Skeletal muscle satellite cell (primary cell): Measurements from ENCODE around the gene NXPH3.

Experiments
- H3K27me3 ChIP-seq: 2 replicates; pipeline ENCODE4 v1.7.0; 2013; ENCODE audit warnings: low read length; ENCODE audit not compliant: control insufficient read depth, insufficient read depth
- H3K36me3 ChIP-seq: 2 replicates; pipeline ENCODE4 v1.7.0; 2013; ENCODE audit warnings: mild to moderate bottlenecking, control low read depth, low read length; ENCODE audit not compliant: insufficient read depth
- H3K4me1 ChIP-seq: 2 replicates; pipeline ENCODE4 v1.7.0; 2013; ENCODE audit warnings: low read length; ENCODE audit not compliant: control insufficient read depth, insufficient read depth
- H3K4me2 ChIP-seq: 2 replicates; pipeline ENCODE4 v1.7.0; 2013; ENCODE audit warnings: mild to moderate bottlenecking, low read length
- H3K4me3 ChIP-seq: 2 replicates; pipeline ENCODE4 v1.7.0; 2013; ENCODE audit warnings: low read length
- H3K9ac ChIP-seq: 2 replicates; pipeline ENCODE4 v1.7.0; 2013; ENCODE audit warnings: mild to moderate bottlenecking, low read depth, low read length, moderate library complexity
- H3K9me3 ChIP-seq: replicated peaks from 2 replicates; pipeline ENCODE4 v1.7.0; 2013; ENCODE audit warnings: mild to moderate bottlenecking, control low read depth, low read length

Gene NXPH3

GRCh38 chr17:49578952-49579500, 3.4 kb downstream of the NXPH3 start:
- Histone ChIP-seq H3K4me1 (peaks cover 31% of the 10 kb centered on the region), H3K27me3 (peaks cover 22% of the 10 kb centered on the region), H3K9me3 (no peaks in the 10 kb centered on the region), H3K9ac (no peak overlapping the region), H3K4me2 (no peak overlapping the region), H3K4me3 (no peak overlapping the region), H3K36me3 (no peaks in the 10 kb centered on the region)

DNA sequence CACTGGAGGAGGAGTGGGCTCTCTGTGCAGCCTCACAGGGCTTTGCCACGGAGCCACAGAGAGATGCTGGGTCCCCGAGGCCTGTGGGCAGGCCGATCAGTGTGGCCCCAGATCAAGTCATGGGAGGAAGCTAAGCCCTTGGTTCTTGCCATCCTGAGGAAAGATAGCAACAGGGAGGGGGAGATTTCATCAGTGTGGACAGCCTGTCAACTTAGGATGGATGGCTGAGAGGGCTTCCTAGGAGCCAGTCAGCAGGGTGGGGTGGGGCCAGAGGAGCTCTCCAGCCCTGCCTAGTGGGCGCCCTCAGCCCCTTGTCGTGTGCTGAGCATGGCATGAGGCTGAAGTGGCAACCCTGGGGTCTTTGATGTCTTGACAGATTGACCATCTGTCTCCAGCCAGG, 3.9 kb downstream of the NXPH3 start:
- H3K36me3 ChIP-seq: no peaks in the 10 kb centered on the region
- H3K4me3 ChIP-seq: no peak overlapping the region
- H3K27me3 ChIP-seq: peaks cover 18% of the 10 kb centered on the region
- no peak overlapping the region for H3K4me2 ChIP-seq
- H3K4me1 ChIP-seq: peaks cover 26% of the 10 kb centered on the region
- no peak overlapping the region for H3K9ac ChIP-seq
- no peaks in the 10 kb centered on the region for H3K9me3 ChIP-seq

- H3K27me3 ChIP-seq: peaks cover 12% of the 10 kb centered on the region
- H3K9ac ChIP-seq: no peak overlapping the region
- no peaks in the 10 kb centered on the region for H3K9me3 ChIP-seq
- H3K36me3 ChIP-seq: no peaks in the 10 kb centered on the region
- no peak overlapping the region for H3K4me2 ChIP-seq
- peaks cover 24% of the 10 kb centered on the region for H3K4me1 ChIP-seq
- H3K4me3 ChIP-seq: no peak overlapping the region
Observed at GRCh38 chr17:49580055-49580721, 4.5 kb downstream of the NXPH3 start.

- no peaks in the 10 kb centered on the region for H3K36me3 ChIP-seq
- H3K9ac ChIP-seq: no peak overlapping the region
- no peak overlapping the region for H3K4me3 ChIP-seq
- peaks cover 10% of the 10 kb centered on the region for H3K27me3 ChIP-seq
- no peaks in the 10 kb centered on the region for H3K9me3 ChIP-seq
- no peak overlapping the region for H3K4me2 ChIP-seq
- peaks cover 19% of the 10 kb centered on the region for H3K4me1 ChIP-seq
Observed at GRCh38 chr17:49580981-49581647, 5.4 kb downstream of the NXPH3 start.

DNA sequence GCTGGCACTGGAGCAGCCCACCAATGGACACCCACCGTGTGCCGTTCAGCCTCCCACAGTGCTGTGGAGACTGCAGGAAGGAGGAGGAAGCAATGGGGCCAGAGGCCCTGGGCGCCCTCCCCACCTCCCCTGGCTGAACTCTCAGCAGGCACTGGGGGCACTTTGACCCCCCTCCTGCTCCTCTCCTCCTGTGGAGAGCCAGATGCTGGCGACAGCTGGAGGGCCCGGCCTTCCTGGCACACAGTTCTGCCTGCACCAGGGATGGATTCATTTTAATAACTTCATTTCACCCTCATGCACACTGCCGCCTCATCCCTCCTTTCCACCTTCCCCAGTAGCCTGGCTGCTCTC, 6.0 kb downstream of the NXPH3 start:
- Histone ChIP-seq H3K4me2 (no peak overlapping the region), H3K9ac (no peak overlapping the region), H3K9me3 (no peaks in the 10 kb centered on the region), H3K4me1 (peaks cover 15% of the 10 kb centered on the region), H3K27me3 (peaks cover 10% of the 10 kb centered on the region), H3K4me3 (no peak overlapping the region), H3K36me3 (no peaks in the 10 kb centered on the region)

GRCh38 chr17:49582055-49582722, 6.5 kb downstream of the NXPH3 start:
- H3K9me3 ChIP-seq: no peaks in the 10 kb centered on the region
- peaks cover 10% of the 10 kb centered on the region for H3K4me1 ChIP-seq
- H3K4me3 ChIP-seq: no peak overlapping the region
- H3K9ac ChIP-seq: no peak overlapping the region
- H3K36me3 ChIP-seq: no peaks in the 10 kb centered on the region
- peaks cover 5% of the 10 kb centered on the region for H3K27me3 ChIP-seq
- no peak overlapping the region for H3K4me2 ChIP-seq

DNA sequence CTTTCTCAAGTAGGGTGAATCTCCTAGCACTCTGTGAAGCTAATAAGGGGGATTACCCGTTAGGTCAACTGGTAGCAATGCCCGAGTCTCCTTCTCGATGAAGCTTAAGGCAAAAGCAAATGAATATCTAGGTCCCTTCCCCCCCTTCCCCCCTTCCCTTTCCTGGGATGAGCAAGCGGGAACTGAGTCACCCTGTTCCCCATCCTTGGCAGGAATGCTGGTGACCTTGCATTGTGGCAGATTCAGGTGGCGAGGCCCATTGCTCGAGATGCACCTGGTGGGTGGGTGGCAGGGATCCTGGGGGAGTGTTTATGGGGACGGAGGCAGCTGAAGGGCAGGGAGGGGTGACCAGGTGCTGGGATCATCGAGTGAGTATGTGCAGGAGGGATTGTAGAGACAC, 7.1 kb downstream of the NXPH3 start:
- Histone ChIP-seq H3K9me3 (no peaks in the 10 kb centered on the region), H3K36me3 (no peaks in the 10 kb centered on the region), H3K4me1 (peaks cover 9% of the 10 kb centered on the region), H3K27me3 (no peaks in the 10 kb centered on the region), H3K9ac (no peak overlapping the region), H3K4me2 (no peak overlapping the region), H3K4me3 (no peak overlapping the region)

DNA sequence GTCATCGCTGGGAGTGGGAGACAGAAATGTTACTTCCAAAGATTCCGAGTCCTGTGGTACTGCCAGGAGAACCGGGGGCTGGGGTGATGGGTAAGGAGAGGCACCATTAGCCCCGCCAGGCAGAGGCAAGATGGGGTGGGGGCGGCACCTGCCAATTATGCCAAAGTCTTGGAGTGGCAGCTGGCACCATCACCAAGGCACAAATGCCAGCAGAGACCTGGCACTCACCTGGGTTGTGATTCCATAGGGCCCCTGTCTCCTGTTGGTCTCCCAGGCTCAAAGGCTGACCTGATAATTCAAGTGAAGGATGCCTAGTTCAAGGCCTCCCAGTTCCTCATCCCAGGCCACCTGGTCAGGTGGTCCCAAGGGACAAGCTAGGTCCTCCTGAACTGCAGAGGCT, 7.6 kb downstream of the NXPH3 start:
- Histone ChIP-seq H3K4me2 (no peak overlapping the region), H3K9ac (no peak overlapping the region), H3K4me1 (peaks cover 10% of the 10 kb centered on the region), H3K36me3 (no peaks in the 10 kb centered on the region), H3K27me3 (no peaks in the 10 kb centered on the region), H3K9me3 (no peaks in the 10 kb centered on the region), H3K4me3 (no peak overlapping the region)

DNA sequence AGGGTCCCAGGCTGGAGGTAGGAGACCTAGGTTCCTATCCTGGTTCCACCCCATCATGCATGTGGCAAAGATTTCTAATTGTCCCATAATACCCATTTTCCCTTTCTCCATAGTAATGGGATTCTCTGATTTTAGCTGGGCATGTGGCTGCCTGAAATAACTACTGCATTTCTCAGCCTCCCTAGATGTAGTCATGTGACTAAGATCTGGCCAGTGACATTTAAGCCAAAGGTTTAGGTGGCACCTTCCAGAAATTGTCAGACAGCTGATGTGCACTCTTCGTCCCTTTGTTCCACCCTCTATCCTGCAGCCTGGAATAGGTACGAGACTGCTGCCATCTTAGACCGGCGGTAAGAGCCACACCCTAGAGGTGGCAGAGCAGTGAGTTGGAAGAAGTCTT, 8.2 kb downstream of the NXPH3 start:
- Histone ChIP-seq H3K36me3 (no peaks in the 10 kb centered on the region), H3K9me3 (no peaks in the 10 kb centered on the region), H3K9ac (no peak overlapping the region), H3K4me3 (no peak overlapping the region), H3K27me3 (no peaks in the 10 kb centered on the region), H3K4me2 (no peak overlapping the region), H3K4me1 (peaks cover 17% of the 10 kb centered on the region)

GRCh38 chr17:49585422-49586027, 9.9 kb downstream of the NXPH3 start:
- Histone ChIP-seq H3K4me2 (no peak overlapping the region), H3K9ac (no peak overlapping the region), H3K36me3 (no peaks in the 10 kb centered on the region), H3K27me3 (no peaks in the 10 kb centered on the region), H3K9me3 (no peaks in the 10 kb centered on the region), H3K4me3 (no peak overlapping the region), H3K4me1 (peaks cover 26% of the 10 kb centered on the region)

- Histone ChIP-seq H3K27me3 (no peaks in the 10 kb centered on the region), H3K4me1 (peaks cover 23% of the 10 kb centered on the region), H3K4me2 (no peak overlapping the region), H3K36me3 (no peaks in the 10 kb centered on the region), H3K9me3 (no peaks in the 10 kb centered on the region), H3K4me3 (no peak overlapping the region), H3K9ac (no peak overlapping the region)
Observed at GRCh38 chr17:49587366-49588073, 11.8 kb downstream of the NXPH3 start.
